SH-SY5Y (cell line): ENCODE data around the gene CAV1.

ENCODE experiments used
- GATA2 ChIP-seq: IDR thresholded peaks from 2 replicates; pipeline ENCODE4 v1.6.1; 2011; ENCODE audit warnings: mild to moderate bottlenecking, low read depth, low read length
- GATA3 ChIP-seq: IDR thresholded peaks from 2 replicates; pipeline ENCODE4 v1.6.1; 2011; ENCODE audit warnings: low read depth, mild to moderate bottlenecking, low read length, moderate library complexity

DNA sequence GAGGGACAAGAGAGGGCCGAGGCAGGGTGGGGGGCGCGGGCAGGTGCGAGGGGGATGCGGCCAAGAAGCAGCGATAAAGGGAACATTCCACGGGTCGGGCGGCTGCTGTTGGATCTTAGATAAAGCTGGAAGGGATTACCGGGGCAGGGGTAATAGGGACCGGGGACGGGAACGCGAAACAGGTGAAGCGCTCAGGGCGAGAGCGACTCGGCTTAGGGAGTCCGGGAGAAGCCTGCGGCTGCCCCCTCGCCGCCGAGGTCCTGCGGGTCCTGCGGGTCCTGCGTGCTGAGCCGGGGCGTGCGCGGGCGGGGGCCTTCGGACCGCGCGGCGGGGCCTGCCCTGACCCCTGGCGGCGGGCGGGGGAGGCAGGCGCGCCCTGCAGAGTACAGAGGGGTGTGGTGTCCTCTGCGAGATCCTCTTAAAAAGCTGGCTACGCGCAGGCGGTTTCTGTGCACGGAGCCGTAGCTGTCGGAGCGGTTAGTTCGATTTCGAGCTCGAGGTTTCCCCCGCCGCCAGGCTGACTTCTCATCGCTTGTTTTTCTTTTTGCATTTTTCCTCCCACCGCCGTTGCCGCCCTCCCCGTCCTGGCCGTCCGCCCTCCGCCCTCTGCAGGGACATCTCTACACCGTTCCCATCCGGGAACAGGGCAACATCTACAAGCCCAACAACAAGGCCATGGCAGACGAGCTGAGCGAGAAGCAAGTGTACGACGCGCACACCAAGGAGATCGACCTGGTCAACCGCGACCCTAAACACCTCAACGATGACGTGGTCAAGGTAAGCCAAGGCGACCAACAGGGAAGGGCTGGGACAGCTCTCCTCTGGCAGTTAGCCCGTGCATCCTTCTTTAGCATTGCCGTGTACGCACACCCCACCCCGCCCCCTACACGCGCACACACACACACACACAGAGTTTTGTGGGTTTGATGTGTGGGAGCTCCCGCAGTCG lies 1.4 kb downstream of the CAV1 start:
- TF ChIP-seq GATA2 (no peak), GATA3 (no peak)
